ENCODE measurements around the gene BCAM.
"Not testable (repeated sequence)": the region's sequence is repeated elsewhere in the genome, so short reads cannot be mapped to it uniquely, and the experiment has no call there.

Gene BCAM

GRCh38 chr19:44808463-44809371 lies at the start of gene BCAM:
BCAM (plus strand) TSS chr19:44809103; CDS start chr19:44809125, 22 bp downstream.
- DNase-seq = no peak

GRCh38 chr19:44762038-44762437 lies 46.9 kb upstream of the BCAM start:
- DNase-seq = no peak

GRCh38 chr19:44765033-44765948 lies 43.6 kb upstream of the BCAM start:
- DNase-seq = no peak

- DNase-seq = no peak
These were observed 43.0 kb upstream of the BCAM start for GRCh38 chr19:44765949-44766335.

GRCh38 chr19:44767295-44768180 lies 41.4 kb upstream of the BCAM start:
- DNase-seq = no peak

GRCh38 chr19:44770550-44771257 lies 38.2 kb upstream of the BCAM start:
- peak; percentile 99 for DNase-seq

- not testable (repeated sequence) for DNase-seq
These were observed 36.8 kb upstream of the BCAM start for GRCh38 chr19:44772144-44772543.

- DNase-seq = no peak
These were observed 35.9 kb upstream of the BCAM start for GRCh38 chr19:44772959-44773358.

- no peak for DNase-seq
These were observed 33.1 kb upstream of the BCAM start for GRCh38 chr19:44775676-44776240.

GRCh38 chr19:44776402-44777096 lies 32.4 kb upstream of the BCAM start:
- DNase-seq = no peak

- no peak for DNase-seq
These were observed 31.1 kb upstream of the BCAM start, which contains the start of gene CBLC for GRCh38 chr19:44777715-44778347. CBLC (plus strand) TSS chr19:44777890; CDS start chr19:44777932, 42 bp downstream.

GRCh38 chr19:44779150-44779549 lies 29.8 kb upstream of the BCAM start:
- no peak for DNase-seq

- not testable (repeated sequence) for DNase-seq
These were observed 27.2 kb upstream of the BCAM start for GRCh38 chr19:44781694-44782093.

- DNase-seq = no peak
These were observed 26.2 kb upstream of the BCAM start for GRCh38 chr19:44782729-44783128.

GRCh38 chr19:44783545-44783944 lies 25.4 kb upstream of the BCAM start:
- no peak for DNase-seq

- DNase-seq = no peak
These were observed 23.6 kb upstream of the BCAM start for GRCh38 chr19:44785271-44785670.

- DNase-seq = no peak
These were observed 22.9 kb upstream of the BCAM start for GRCh38 chr19:44785993-44786392.

- no peak for DNase-seq
These were observed 19.9 kb upstream of the BCAM start for GRCh38 chr19:44788971-44789370.

- DNase-seq = no peak
These were observed 18.9 kb upstream of the BCAM start for GRCh38 chr19:44789943-44790483.

GRCh38 chr19:44792281-44792680 lies 16.6 kb upstream of the BCAM start:
- no peak for DNase-seq
